T-helper 22 cell (primary cell): ENCODE results near the gene BPIFB3.

Experiments used
- DNase-seq: peaks from one replicate; pipeline ENCODE4 v3.0.0-alpha.2; 2020; ENCODE audit warnings: low read depth

Gene BPIFB3

GRCh38 chr20:33016581-33017109 is 37.1 kb upstream of the BPIFB3 start:
- DNase-seq = no peak

GRCh38 chr20:33017542-33017941 is 36.2 kb upstream of the BPIFB3 start:
- DNase-seq = no peak

- no peak for DNase-seq
These were observed 35.4 kb upstream of the BPIFB3 start for GRCh38 chr20:33018169-33018931.

GRCh38 chr20:33019465-33020277 is 34.0 kb upstream of the BPIFB3 start:
- no peak for DNase-seq

- no peak for DNase-seq
These were observed 33.2 kb upstream of the BPIFB3 start for GRCh38 chr20:33020278-33021161.

- DNase-seq = no peak
These were observed 31.8 kb upstream of the BPIFB3 start for GRCh38 chr20:33021879-33022278.

GRCh38 chr20:33022289-33022688 is 31.4 kb upstream of the BPIFB3 start:
- no peak for DNase-seq

GRCh38 chr20:33022694-33023438 is 30.8 kb upstream of the BPIFB3 start:
- no peak for DNase-seq

GRCh38 chr20:33023439-33024242 is 30.1 kb upstream of the BPIFB3 start:
- DNase-seq = no peak

GRCh38 chr20:33024243-33024560 is 29.5 kb upstream of the BPIFB3 start:
- no peak for DNase-seq

GRCh38 chr20:33024609-33025317 is 28.9 kb upstream of the BPIFB3 start:
- DNase-seq = no peak

- DNase-seq = no peak
These were observed 28.3 kb upstream of the BPIFB3 start for GRCh38 chr20:33025318-33025876.

- DNase-seq = no peak
These were observed 27.5 kb upstream of the BPIFB3 start for GRCh38 chr20:33026072-33026778.

GRCh38 chr20:33026779-33027759 is 26.6 kb upstream of the BPIFB3 start:
- no peak for DNase-seq

- DNase-seq = no peak
These were observed 25.6 kb upstream of the BPIFB3 start for GRCh38 chr20:33027769-33028751.

GRCh38 chr20:33028875-33029274 is 24.8 kb upstream of the BPIFB3 start:
- no peak for DNase-seq

- DNase-seq = no peak
These were observed 23.6 kb upstream of the BPIFB3 start for GRCh38 chr20:33030076-33030475.
